AML-193 (cell line): ENCODE results near the gene VCL.
"Not testable (repeated sequence)": the region's sequence is repeated elsewhere in the genome, so short reads cannot be mapped to it uniquely, and the experiment has no call there.

Experiments used
- DNase-seq, 2 experiments: peaks; one replicate each; lab custom pipeline; 2025; lab: John Stamatoyannopoulos, UW

VCL gene

DNA sequence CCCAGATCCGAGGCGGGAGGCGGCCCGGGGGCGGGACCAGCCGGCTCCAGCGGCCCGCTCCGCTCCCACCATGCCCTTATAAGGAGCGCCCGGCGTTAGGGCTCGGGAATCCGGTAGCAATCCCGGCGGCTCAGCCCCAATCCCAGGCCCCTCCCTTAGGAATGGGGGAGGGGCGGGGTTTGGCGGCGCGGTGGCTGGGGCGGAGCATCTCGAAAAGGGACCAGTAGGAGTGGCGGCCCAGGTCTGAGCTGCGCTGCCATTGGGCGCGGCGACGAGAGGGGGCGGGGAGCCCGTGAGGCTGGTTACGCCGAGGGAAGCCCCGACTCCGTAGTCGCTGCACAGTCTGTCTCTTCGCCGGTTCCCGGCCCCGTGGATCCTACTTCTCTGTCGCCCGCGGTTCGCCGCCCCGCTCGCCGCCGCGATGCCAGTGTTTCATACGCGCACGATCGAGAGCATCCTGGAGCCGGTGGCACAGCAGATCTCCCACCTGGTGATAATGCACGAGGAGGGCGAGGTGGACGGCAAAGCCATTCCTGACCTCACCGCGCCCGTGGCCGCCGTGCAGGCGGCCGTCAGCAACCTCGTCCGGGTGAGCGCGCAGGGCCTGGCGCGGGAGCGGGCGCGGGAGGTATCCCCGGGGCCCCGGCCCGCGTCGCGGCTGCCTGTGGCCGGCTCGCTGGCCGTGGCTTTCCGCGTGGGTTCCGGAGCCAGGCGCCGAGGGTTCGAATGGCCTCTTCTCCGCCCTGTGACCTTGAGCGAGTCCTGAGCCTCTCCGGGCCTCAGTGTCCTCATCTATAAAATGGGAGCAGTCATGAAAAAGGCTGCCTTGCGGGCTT lies at the start of gene VCL:
TSS of gene VCL (plus strand) at position 330 of the 836 bp plus-strand sequence. CDS start at position 422, 92 bp downstream.
- DNase-seq: peak; percentile 91 to 92

DNA sequence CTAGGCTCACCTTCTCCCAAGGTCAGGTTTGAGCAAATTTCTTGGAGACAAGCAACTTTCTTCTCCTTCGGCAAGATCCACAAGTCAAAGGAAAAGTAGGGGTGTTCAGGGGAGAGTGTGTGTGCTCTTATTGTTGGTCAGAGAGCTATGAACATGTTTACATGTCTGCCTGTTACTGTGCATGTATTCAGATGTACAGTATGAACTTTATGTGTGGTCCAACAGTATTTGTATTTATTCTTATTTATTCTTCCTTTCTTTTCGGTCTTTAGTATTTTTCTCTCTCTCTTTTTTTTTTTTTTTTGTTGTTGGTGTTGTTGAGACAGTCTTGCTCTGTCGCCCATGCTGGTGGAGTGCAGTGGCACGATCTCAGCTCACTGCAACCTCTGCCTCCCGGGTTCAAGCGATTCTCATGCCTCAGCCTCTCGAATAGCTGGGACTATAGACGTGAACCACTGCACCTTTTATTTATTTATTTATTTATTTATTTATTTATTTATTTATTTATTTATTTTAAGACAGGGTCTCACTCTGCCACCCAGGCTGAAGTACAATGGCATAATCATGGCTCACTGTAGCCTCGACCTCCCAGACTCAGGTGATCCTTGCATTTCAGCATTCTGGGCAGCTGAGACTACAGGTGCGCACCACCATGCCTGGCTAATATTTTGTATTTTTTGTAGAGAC lies 48.8 kb upstream of the VCL start:
- no peak for DNase-seq

DNA sequence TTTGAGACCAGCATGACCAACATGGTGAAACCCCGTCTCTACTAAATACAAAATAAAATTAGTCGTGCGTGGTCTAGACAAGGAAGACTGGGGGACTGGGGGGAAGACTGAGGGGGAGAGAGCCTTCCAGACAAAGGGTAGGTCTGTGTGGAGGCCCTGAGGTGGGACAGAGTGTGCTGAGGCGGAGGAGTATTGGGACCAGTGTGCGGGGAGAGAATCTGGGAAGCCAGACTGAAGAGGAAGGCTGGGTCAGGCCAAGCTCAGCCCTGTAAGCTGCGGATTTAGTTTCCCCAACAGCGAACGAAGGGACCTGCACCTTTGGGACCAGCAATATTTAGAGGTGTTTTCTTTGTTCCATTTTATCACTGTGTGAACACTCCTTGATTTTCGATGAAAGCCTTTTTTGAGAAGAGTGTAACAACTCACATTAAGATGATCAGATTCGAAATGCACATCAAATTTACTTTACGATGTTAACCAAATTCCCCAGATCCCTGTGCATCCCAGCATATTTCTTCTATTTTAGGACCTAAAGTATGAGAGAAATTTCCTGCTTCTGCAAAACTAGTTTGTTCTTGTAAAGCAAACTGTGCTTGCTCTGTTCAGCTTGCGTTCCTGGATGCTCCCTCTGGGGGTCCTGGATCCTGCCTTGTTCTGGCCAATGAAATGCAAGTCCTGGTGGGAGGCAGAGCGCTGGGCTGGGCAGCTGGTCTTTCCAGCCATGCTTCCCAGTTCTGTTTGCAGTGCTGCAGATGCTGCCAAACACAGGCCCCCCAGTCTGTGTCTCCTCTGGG lies 47.6 kb upstream of the VCL start:
- no peak for DNase-seq

DNA sequence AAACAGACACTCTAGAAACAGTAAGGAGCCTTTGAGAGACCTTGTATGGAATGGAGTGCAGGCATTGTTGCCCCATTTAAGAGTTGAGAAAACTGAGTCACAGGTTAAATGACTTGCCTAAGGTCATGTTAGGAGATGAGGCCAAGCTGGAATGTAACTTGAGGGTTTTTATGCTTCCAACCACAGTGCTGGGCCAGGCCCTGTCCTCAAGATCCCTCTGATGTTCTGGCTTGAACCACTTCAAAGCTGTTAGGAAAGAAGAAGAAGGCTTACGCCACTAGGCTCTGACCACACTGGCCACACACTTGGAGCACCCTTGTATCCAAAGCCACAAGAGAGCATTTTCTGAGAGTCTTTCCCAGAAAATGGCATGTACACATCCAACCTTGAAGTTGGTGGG lies 44.3 kb upstream of the VCL start:
- peak; percentile 94 to 95 for DNase-seq

DNA sequence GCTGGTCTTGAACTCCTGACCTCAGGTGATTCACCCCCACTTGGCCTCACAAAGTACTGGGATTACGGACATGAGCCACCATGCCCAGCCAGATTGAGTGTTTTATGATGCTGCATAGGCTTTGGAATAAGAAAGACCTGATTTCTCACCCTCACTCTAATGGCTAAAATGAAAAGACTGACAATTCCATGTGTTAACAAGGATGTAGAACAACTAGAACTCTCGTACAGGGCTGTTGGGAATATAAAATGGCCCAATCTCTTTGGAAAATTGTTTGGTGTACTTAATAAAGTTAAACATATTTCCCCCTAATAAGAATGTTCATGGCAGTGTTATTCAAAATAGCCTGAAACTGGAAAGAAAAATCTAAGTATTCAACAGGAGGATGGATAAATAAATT lies 43.2 kb upstream of the VCL start:
- no peak for DNase-seq

DNA sequence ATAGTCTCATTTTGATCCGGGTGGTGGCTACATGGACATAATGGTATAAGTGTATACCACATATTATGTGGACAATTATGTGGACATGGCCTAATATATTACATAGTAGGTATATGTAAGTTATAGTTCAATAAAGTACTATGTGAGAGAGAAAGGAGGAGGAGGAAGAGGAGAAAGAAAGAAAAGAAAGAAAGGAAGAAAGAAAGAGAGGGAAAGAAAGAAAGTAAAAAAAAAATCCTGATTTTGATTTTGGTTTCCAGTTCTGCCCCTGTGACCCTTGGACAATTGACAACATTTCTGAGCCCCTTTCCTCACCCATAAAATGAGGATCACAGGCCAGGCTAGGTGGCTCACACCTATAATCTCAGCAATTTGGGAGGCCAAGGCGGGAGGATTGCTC lies 42.2 kb upstream of the VCL start:
- DNase-seq: no peak

DNA sequence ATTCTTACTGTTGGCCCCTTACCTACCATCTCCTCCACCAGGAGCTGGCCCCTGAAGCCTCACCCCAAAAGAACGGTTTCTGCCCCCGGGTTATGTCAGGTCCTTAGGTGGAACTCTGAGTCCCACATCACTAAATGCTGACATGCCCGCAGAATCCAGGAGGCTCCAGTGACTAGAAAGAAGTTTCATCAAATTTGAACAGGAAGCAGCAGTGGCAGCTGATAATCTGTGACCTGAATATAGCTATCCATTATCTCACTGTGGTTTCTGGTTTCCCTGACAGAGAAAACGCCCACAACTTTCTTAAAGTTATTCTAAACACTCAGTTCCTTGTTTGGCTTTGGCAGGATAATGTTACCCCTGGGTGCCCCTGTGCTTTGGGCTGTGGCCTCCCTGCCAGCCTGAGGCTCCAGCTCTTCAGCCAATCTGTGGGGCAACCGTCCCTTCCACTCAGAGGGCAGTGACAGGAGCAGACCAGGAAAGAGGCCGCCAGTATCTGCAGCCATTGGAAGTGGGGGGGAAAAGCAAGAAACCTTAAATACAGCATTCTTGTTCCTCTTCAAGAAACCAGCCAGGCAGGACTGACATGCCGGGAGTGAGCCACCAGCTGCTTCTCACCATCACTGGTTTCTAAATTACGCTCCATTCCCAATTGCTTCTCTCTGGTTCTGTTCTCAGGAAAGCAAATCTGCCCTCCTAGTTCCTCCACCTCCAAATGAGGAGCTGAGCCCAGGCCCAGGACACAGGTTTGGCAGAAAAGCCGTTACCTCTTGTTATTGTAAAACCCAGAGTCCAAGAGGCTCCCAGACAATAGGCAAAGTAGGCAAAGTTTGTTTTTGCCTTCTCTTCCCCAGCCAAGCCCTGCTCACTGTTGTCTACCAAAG lies 41.2 kb upstream of the VCL start:
- peak; percentile 88 to 91 for DNase-seq

DNA sequence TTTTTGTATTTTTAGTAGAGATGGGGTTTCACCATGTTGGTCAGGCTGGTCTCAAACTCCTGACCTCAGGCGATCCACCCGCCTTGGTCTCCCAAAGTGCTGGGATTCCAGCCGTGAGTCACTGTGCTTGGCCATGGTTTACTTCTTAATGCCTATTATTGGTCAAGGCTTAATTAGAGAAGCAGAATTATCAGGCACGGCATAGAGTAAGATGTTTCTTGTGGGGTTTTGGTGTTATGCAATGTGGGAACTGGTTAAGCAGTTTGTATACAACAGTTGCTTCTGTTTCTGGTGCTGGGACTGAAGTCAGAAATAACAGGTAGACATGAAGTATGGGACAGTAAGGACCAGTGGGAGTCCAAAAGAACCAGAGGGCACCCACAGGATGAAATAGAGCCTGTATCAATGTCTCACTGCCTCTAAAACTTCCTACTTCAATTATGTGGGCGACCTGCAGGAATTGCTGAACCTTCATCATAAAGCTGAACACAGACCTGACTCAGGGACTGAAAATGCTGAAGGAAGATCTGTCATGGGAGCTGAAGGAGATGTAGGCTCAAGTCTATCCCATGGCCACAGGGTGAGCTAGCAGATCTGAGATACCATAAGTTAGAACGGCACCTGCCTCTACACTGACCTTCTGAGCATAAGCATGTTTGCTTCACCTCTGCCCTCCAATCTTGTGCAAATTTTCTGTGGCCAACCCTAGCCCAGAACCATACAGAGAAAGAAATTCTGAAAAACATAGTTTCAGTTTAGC lies 38.3 kb upstream of the VCL start:
- DNase-seq: peak; percentile 59 to 72

DNA sequence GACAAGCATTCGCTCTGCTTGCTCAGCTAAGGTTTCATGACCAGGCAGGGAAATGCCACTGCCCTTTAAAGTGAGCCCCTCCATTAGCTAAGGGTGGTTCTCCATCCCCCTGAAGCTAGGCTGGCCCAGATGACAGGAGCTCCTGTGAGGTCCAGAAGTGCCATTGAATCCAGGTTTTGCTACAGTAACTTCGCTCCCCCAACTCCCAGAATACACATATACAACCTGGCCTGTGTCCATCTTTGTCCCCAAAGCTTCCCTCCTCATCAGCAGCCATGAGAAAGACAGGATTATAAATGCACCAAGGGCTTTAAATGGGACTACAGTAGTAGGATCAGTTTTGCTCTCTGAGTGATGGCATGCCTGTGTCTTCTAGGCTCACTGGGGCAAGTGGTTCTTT lies 35.5 kb upstream of the VCL start:
- DNase-seq: no peak

DNA sequence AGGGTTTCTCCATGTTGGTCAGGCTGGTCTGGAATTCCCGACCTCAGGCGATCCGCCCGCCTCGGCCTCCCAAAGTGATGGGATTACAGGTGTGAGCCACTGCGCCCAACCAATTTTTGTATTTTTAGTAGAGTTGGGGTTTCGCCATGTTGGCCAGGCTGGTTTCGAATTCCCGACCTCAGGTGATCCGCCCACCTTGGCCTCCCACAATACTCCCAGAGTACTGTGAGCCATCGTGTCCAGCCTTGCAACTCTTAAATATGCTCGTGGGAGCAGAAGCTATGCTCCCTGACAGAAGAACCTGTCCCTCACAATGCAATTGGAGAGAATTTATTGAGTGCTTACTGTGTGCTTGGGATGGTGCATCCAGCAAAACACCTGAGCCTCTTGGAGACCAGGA lies 34.4 kb upstream of the VCL start:
- not testable (repeated sequence) for DNase-seq

DNA sequence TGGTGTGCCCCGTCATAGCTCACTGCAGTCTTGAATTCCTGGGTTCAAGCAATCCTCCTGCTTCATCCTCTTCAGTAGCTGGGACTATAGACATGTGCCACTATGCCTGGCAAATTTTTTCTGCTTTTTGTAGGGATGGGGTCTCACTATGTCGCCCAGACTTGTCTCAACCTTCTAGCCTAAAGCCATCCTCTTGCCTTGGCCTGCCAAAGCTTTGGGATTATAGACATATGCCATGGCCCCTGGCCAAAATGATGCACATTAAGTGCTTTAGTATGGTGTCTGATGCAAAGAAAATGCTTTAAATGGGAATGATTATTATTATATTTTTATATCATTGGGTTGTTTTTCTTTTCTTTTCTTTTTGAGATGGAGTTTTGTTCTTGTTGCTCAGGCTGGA lies 33.2 kb upstream of the VCL start:
- no peak for DNase-seq

DNA sequence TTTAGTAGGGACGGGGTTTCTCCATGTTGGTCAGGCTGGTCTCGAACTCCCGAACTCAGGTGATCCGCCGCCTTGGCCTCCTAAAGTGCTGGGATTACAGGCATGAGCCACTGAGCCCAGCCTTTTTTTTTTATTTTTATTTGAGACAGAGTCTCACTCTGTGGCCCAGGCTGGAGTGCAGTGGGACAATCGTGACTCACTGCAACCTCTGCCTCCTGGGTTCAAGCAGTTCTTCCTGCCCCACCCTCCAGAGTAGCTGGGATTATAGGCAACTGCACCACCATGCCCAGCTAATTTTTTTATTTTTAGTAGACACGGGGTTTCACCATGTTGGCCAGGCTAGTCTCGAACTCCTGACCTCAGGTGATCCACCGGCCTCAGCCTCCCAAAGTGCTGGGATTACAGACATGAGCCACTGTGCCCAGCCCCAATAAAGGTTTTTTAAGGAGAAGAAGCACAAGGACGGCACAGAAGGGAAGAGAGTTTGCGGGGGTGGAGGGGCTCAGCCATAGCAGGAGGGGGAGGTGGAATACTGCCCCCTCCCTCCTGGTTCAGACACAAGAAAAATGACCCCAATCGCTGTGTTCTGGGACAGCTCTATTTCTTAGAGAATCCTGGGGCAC lies 32.5 kb upstream of the VCL start:
- DNase-seq: not testable (repeated sequence)

DNA sequence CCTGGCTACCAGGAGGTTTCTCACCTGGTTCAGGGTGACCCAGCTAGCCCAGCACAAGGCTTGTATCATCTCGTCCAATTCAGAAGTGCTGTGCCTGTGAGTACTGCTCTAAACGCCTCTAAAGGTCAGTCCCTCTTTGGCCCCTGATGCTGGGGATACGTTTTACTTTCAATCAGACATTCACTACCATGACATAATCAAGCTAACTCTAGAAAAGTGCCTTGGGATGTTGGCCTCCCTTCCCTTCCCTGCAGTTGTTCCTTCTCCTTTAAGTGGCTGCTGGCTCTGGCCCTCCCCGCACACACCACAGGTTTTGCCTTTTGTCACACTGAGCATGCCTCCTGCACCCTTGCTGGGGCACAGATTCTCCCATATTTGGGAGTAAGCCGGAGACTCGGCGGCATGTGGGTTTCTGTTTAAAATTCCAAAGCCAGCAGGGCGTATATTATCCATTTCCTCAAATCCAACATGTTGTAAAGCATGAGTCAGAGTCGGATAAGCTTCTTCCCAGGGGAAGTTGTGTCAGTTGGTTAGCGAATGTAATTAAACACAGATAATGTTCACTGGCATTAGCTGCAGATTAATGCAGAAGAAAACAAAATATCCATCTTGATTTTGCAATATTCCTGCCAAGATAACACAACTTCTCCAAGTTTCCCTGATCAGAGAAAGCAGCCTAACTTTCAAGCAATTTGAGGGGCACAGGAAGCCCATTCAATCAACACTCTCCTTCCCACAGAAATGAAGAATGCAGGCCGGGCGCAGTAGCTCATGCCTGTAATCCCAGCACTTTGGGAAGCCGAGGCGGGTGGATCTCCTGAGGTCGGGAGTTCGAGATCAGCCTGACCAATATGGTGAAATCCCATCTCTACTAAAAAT lies 31.8 kb upstream of the VCL start:
- DNase-seq: no peak

DNA sequence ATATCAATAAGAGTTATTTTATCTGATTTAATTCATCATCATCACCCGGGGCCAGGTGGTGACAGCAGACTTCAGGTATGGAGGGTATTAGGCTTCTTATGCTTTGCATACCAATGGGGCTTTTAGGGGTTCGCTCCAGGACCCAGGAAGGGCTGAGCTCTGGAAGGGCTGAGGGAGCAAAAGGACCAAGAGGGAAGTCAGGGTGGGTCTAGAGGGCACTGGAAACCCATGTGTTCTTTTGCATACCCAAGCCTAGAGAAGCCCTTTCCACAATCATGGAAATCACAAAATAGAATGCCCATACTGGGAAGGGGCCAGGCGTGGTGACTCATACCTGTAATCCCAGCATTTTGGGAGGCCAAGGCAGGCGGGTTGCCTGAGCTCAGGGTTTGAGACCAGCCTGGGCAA lies 30.9 kb upstream of the VCL start:
- no peak for DNase-seq

DNA sequence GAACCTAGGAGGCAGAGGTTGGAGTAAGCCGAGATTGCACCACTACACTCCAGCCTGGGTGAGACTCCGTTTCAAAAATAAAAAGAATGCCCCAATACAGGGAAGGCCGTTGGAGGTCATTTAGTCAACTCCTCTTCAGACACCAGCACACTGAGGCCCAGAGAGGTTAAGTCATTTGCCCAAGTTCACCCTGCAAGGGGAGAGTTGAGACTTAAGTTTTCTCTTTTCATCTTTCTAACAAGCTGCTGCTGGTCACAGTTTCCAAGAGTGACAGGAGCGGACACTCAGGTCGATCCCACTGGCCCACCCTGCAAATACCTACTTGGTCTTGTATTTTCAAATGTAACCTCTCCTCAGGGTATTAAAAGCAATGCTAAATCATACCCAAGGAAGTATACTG lies 30.4 kb upstream of the VCL start:
- no peak for DNase-seq

DNA sequence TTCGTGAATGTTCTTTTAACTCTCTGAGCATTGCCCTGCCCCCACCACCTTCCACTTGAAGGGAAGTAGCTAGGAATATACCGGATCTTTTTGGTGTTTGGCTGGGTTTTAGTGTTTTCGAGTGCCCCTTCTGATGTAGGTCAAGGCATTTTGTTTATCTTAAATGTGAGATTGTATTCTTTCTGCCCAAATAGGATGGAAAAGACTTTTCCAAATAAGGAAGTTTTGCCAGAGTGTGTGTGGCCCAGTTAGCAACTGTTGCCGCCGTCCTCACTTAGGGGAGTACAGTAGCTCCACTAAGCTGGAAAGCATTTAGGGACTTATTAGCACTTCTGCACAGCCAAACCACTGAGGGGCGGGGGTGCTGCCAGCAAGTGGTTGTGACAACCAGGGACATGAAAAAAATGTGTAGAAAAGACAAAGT lies 29.8 kb upstream of the VCL start:
- DNase-seq: no peak

DNA sequence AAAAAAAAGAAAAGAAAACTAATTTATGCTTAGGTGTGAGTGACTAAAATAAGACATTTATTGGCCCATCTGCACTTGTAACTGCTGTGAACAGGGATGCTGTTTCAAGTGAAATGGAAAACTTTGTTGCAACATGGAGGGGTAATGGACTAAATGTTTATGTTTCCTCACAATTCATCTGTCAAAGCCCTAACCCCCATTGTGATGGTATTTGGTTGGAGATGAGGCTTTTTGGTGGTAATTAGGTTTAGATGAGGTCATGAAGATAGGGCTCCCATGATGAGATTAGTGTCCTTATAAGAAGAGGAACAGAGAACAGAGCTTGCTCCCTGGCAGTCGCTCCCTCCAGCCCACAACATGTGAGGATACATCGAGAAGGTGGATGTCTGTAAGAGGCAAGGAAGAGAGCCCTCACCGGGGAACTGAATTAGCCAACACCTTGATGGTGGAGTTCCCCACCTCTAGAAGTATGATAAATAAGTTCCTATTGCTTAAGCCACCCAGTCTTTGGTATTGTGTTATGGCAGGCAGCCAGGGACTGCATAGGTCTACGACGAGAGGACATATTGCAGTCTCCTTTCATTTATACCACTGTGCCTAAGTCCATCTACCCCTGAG lies 28.6 kb upstream of the VCL start:
- DNase-seq: no peak

DNA sequence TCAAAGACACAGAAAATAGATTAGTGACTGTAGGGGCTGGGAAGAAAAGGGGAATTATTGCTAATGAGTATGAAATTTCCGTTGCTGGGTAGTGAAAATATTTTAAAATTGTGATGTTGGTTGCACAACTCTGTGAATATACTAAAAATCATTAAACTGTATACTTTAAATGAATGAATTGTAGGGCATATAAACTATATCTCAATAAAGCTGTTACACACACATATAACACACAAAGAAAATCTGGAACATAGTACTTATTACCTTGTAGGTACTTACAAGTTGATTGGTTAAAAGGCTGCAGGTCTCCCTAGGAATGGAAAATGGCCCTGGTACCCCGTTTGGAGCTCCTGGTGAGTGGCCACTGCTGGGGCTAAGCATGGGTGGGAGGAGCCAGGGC lies 27.1 kb upstream of the VCL start:
- no peak for DNase-seq
